ENCODE data around the gene ERC2.

ERC2 gene

GRCh38 chr3:55724821-55725220, 743.4 kb downstream of the ERC2 start:
- FAIRE-seq: no peak

- no peak for FAIRE-seq
Measured at GRCh38 chr3:55724407-55724784, 743.9 kb downstream of the ERC2 start.

- no peak for FAIRE-seq
Measured at GRCh38 chr3:55723653-55724406, 744.4 kb downstream of the ERC2 start.

- FAIRE-seq: no peak
Measured at GRCh38 chr3:55721716-55722484, 746.4 kb downstream of the ERC2 start.

GRCh38 chr3:55720614-55721013, 747.7 kb downstream of the ERC2 start:
- no peak for FAIRE-seq

GRCh38 chr3:55719508-55719907, 748.8 kb downstream of the ERC2 start:
- no peak for FAIRE-seq

- no peak for FAIRE-seq
Measured at GRCh38 chr3:55719006-55719405, 749.3 kb downstream of the ERC2 start.

- FAIRE-seq: peak; percentile 85
Measured at GRCh38 chr3:55718521-55718921, 749.7 kb downstream of the ERC2 start.

GRCh38 chr3:55718074-55718473, 750.2 kb downstream of the ERC2 start:
- FAIRE-seq: peak; percentile 4

- peak; percentile 93 for FAIRE-seq
Measured at GRCh38 chr3:55717481-55717880, 750.8 kb downstream of the ERC2 start.

GRCh38 chr3:55716611-55717225, 751.5 kb downstream of the ERC2 start:
- no peak for FAIRE-seq

GRCh38 chr3:55716044-55716443, 752.2 kb downstream of the ERC2 start:
- no peak for FAIRE-seq

GRCh38 chr3:55714057-55714456, 754.2 kb downstream of the ERC2 start:
- FAIRE-seq: no peak

- FAIRE-seq: no peak
Measured at GRCh38 chr3:55711646-55712045, 756.6 kb downstream of the ERC2 start.

- FAIRE-seq: no peak
Measured at GRCh38 chr3:55709411-55710012, 758.8 kb downstream of the ERC2 start.

- no peak for FAIRE-seq
Measured at GRCh38 chr3:55708921-55709320, 759.3 kb downstream of the ERC2 start.

GRCh38 chr3:55708242-55708641, 760.0 kb downstream of the ERC2 start:
- FAIRE-seq: no peak

- no peak for FAIRE-seq
Measured at GRCh38 chr3:55704521-55704920, 763.7 kb downstream of the ERC2 start.

GRCh38 chr3:55702822-55703221, 765.4 kb downstream of the ERC2 start:
- FAIRE-seq: no peak

GRCh38 chr3:55701997-55702396, 766.3 kb downstream of the ERC2 start:
- peak; percentile 4 for FAIRE-seq

- FAIRE-seq: no peak
Measured at GRCh38 chr3:55698831-55699230, 769.4 kb downstream of the ERC2 start.

- no peak for FAIRE-seq
Measured at GRCh38 chr3:55697177-55697865, 770.9 kb downstream of the ERC2 start.

Data from endometrium (tissue), 2 donors.